HPDE6-E6E7 (cell line): ENCODE results near the gene ACTMAP.

Source experiments
- DNase-seq: peaks from one replicate; pipeline ENCODE4 v3.0.0; 2011; ENCODE audit warnings: missing footprints; ENCODE audit errors: extremely low spot score

The ACTMAP gene

GRCh38 chr19:40718774-40719391, 31.4 kb downstream of the ACTMAP start:
- DNase-seq, result peak; percentile 76

- DNase-seq, result no peak
These were observed 32.1 kb downstream of the ACTMAP start for GRCh38 chr19:40717880-40718773.

GRCh38 chr19:40717325-40717879, 32.9 kb downstream of the ACTMAP start:
- DNase-seq, result no peak

GRCh38 chr19:40716482-40717324, 33.6 kb downstream of the ACTMAP start, which contains the start of the genes COQ8B and ITPKC:
TSS of gene COQ8B (minus strand) at chr19:40716886. CDS start at chr19:40714632, 2,254 bp downstream.
TSS of gene ITPKC (plus strand) at chr19:40717112. CDS start at chr19:40717136, 24 bp downstream.
- DNase-seq, result peak; percentile 84

- peak; percentile 79 for DNase-seq
These were observed 34.2 kb downstream of the ACTMAP start for GRCh38 chr19:40716031-40716481.

- peak; percentile 89 for DNase-seq
These were observed 35.6 kb downstream of the ACTMAP start for GRCh38 chr19:40714441-40715299.

GRCh38 chr19:40713939-40714338, 36.3 kb downstream of the ACTMAP start:
- DNase-seq, result no peak

GRCh38 chr19:40709817-40710216, 40.5 kb downstream of the ACTMAP start:
- DNase-seq, result no peak

GRCh38 chr19:40707615-40708014, 42.7 kb downstream of the ACTMAP start:
- no peak for DNase-seq

- no peak for DNase-seq
These were observed 44.2 kb downstream of the ACTMAP start for GRCh38 chr19:40705950-40706619.

- no peak for DNase-seq
These were observed 45.0 kb downstream of the ACTMAP start for GRCh38 chr19:40705362-40705651.

GRCh38 chr19:40704491-40705361, 45.6 kb downstream of the ACTMAP start:
- no peak for DNase-seq

GRCh38 chr19:40703029-40703755, 47.1 kb downstream of the ACTMAP start:
- no peak for DNase-seq

- no peak for DNase-seq
These were observed 47.8 kb downstream of the ACTMAP start for GRCh38 chr19:40702337-40703012.

GRCh38 chr19:40701758-40702157, 48.5 kb downstream of the ACTMAP start:
- DNase-seq, result no peak

GRCh38 chr19:40700083-40700482, 50.2 kb downstream of the ACTMAP start:
- DNase-seq, result no peak

- DNase-seq, result no peak
These were observed 53.3 kb downstream of the ACTMAP start for GRCh38 chr19:40697007-40697406.

GRCh38 chr19:40695881-40696280, 54.4 kb downstream of the ACTMAP start:
- DNase-seq, result no peak
